Natural killer cell (primary cell): ENCODE measurements around the gene TECTB. TPM values are rescaled to one million over a fixed set of nuclear protein-coding genes. Genes with fewer than 3 reads are reported as not detected.
A peak's percentile ranks its signal among the peaks of the same experiment; 100 is the strongest.

Experiments used
- ATAC-seq, 3 donors: fragments of 150-1000 bp in 2 of 3; fragments of 200-7000 bp in 1 of 3; cut with Tn5 transposase; 1 replicate in 1 of 3; 2 replicates in 2 of 3; pipeline ENCODE4 v1.10.0; 2021; ENCODE audit warnings: mild to moderate bottlenecking in 2 of 3, moderate library complexity in 2 of 3
- DNase-seq, 2 donors: peaks; one replicate each; pipeline versions ENCODE4 v3.0.0 to v3.0.0-alpha.2; 2013 to 2021; ENCODE audit warnings: mixed read lengths in 1 of 2
- H3K27ac ChIP-seq: one replicate; pipeline ENCODE4 v1.5.1; 2013; ENCODE audit warnings: mild to moderate bottlenecking, low read length
- H3K27me3 ChIP-seq: one replicate; pipeline ENCODE4 v1.6.1; 2013; ENCODE audit warnings: low read length; ENCODE audit not compliant: control insufficient read depth, insufficient read depth
- H3K36me3 ChIP-seq: one replicate; pipeline ENCODE4 v1.6.1; 2013; ENCODE audit warnings: low read length; ENCODE audit not compliant: control insufficient read depth, insufficient read depth
- H3K4me1 ChIP-seq: one replicate; pipeline ENCODE4 v1.6.1; 2013; ENCODE audit warnings: low read length; ENCODE audit not compliant: control insufficient read depth, insufficient read depth
- H3K4me3 ChIP-seq: one replicate; pipeline ENCODE4 v1.5.1; 2013; ENCODE audit warnings: low read length
- H3K9me3 ChIP-seq: one replicate; pipeline ENCODE4 v1.6.1; 2013; ENCODE audit warnings: low read length; ENCODE audit not compliant: control insufficient read depth, insufficient read depth
- H3K27ac Mint-ChIP-seq, 2 donors: one replicate each; pipeline ENCODE4 v1.8.0; 2022; ENCODE audit warnings: mild to moderate bottlenecking in 2 of 2, mixed read lengths in 2 of 2, moderate library complexity in 1 of 2
- H3K27me3 Mint-ChIP-seq, 2 donors: one replicate each; pipeline ENCODE4 v1.8.0; 2022; ENCODE audit warnings: low read depth in 2 of 2, mixed read lengths in 2 of 2
- H3K36me3 Mint-ChIP-seq: one replicate; pipeline ENCODE4 v1.8.0; 2022; ENCODE audit warnings: mixed read lengths
- H3K4me1 Mint-ChIP-seq, 2 donors: one replicate each; pipeline ENCODE4 v1.8.0; 2022; ENCODE audit warnings: mixed read lengths in 2 of 2
- H3K4me3 Mint-ChIP-seq: one replicate; pipeline ENCODE4 v1.8.0; 2022; ENCODE audit warnings: mild to moderate bottlenecking, moderate library complexity, mixed read lengths
- H3K9me3 Mint-ChIP-seq, 2 donors: one replicate each; pipeline ENCODE4 v1.8.0; 2022; ENCODE audit warnings: mixed read lengths in 2 of 2
- WGBS: methylation state at CpG from one replicate; pipeline ENCODE4 v1.1.7; 2013; ENCODE audit warnings: missing lambda C conversion rate; ENCODE audit not compliant: insufficient coverage; 5-methylcytosine and 5-hydroxymethylcytosine counted together
- intact Hi-C: fragments of 100-400 bp; cut with micrococcal nuclease; formaldehyde crosslinking; loops from one replicate; pipeline ENCODE4 v1.14.2; 2022
- total RNA-seq, 4 donors: library from RNA; stranded (reverse); fragments of 120-200 nt in 1 of 4; gene quantifications; one replicate each; pipeline versions ENCODE4 v1.2.3 to v1.2.4, GENCODE V29; 2013 to 2022
- TF ChIP-seq, protein P1 (sequence below): fragments of 200-600 bp; IDR thresholded peaks from one replicate; pipeline ENCODE4 v1.8.0; 2022; ENCODE audit warnings: antibody characterized with exemption

The TECTB gene
- total RNA-seq, 3 donors from 2014 or later (not counting 1 experiment from before 2014, with no cell fraction given), result not detected

DNA sequence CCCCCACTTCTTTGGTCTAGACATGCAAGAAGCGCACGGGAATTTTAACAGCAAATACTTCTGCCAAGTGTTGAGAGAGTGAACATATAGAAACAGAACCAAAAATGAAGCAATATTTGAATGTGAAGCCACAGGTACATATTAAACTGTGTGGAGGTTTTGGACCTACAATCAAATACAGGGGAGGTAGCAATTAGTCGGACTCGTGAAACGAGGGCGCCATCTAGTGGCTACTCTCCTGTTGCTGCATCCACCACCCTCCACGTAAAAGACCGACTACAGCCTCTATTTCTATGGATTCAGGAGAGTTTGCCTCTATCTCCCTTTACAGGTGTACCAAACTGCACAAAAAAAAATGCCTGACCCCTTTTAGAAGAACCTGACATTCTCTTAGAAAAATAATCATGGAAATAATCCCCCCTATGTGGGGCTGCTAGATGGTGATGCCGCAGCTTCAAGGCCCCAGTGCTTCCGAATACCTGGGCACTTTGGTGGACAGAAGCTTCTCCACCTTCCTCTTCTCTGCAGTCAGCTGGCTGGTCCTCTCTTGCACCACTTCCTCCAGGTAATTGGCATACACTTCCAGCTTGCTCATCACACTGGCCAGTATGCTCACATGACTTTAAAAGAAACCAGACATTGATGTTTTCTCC, 31.7 kb downstream of the TECTB start:
- Histone ChIP-seq H3K36me3 (no peaks in the 10 kb centered on the region), H3K4me3 (no peak overlapping the region), H3K27me3 (peaks cover 3% of the 10 kb centered on the region), H3K4me1 (no peaks in the 10 kb centered on the region), H3K27ac (no peak overlapping the region), H3K9me3 (no peaks in the 10 kb centered on the region)
- Mint-ChIP-seq H3K36me3 (no peaks in the 10 kb centered on the region), H3K9me3 (no peaks in the 10 kb centered on the region), H3K27me3 (peaks cover 12 to 44% of the 10 kb centered on the region in 2 donors), H3K4me3 (no peak overlapping the region), H3K27ac (no peak overlapping the region), H3K4me1 (no peaks in the 10 kb centered on the region)
- ATAC-seq, result peak; percentile 74 to 84 (median 75)
- intact Hi-C loops, result loop anchor here (10.0 kb wide), 1 partner anchor 120 kb away; no protein-coding TSS in a partner anchor
- WGBS, result 28% methylated on average over 10 of the region's 10 CpGs
- TF ChIP-seq, protein P1, sequence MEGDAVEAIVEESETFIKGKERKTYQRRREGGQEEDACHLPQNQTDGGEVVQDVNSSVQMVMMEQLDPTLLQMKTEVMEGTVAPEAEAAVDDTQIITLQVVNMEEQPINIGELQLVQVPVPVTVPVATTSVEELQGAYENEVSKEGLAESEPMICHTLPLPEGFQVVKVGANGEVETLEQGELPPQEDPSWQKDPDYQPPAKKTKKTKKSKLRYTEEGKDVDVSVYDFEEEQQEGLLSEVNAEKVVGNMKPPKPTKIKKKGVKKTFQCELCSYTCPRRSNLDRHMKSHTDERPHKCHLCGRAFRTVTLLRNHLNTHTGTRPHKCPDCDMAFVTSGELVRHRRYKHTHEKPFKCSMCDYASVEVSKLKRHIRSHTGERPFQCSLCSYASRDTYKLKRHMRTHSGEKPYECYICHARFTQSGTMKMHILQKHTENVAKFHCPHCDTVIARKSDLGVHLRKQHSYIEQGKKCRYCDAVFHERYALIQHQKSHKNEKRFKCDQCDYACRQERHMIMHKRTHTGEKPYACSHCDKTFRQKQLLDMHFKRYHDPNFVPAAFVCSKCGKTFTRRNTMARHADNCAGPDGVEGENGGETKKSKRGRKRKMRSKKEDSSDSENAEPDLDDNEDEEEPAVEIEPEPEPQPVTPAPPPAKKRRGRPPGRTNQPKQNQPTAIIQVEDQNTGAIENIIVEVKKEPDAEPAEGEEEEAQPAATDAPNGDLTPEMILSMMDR, result peak; percentile 86
- DNase-seq, result peak; percentile 57 to 86

DNA sequence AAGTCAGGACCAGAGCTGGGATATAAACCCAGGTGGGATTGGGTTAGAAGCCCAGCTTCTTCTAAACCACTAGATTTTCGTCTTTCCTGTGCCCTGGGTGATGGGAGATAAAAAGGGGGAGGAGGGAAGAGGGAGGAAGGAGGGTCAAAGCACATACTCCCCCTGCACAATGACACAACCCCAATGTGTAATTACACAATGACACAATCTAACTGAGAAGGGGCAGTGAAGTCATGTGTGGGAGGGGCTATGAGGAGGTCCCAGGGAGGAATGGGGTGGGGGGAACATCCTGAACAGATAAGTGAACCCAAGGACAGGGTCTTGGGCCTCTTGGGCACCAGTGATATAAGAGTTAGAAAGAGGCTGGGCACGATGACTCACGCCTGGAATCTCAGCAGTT, 44.5 kb downstream of the TECTB start:
- TF ChIP-seq, protein P1, result no peak
- Histone ChIP-seq H3K27ac (no peak overlapping the region), H3K4me3 (no peak overlapping the region), H3K36me3 (no peaks in the 10 kb centered on the region), H3K27me3 (no peaks in the 10 kb centered on the region), H3K9me3 (no peaks in the 10 kb centered on the region), H3K4me1 (no peaks in the 10 kb centered on the region)
- H3K9me3 Mint-ChIP-seq, result no peaks in the 10 kb centered on the region
- no peaks in the 10 kb centered on the region for H3K36me3 Mint-ChIP-seq
- H3K4me1 Mint-ChIP-seq, result no peaks in the 10 kb centered on the region
- no peak overlapping the region for H3K4me3 Mint-ChIP-seq
- no peak overlapping the region for H3K27ac Mint-ChIP-seq
- 79% methylated on average over 2 of the region's 3 CpGs for WGBS
- intact Hi-C loops, result no loop called here
- H3K27me3 Mint-ChIP-seq, result peaks cover 24 to 31% of the 10 kb centered on the region in 2 donors
- ATAC-seq (no peak), DNase-seq (no peak)

DNA sequence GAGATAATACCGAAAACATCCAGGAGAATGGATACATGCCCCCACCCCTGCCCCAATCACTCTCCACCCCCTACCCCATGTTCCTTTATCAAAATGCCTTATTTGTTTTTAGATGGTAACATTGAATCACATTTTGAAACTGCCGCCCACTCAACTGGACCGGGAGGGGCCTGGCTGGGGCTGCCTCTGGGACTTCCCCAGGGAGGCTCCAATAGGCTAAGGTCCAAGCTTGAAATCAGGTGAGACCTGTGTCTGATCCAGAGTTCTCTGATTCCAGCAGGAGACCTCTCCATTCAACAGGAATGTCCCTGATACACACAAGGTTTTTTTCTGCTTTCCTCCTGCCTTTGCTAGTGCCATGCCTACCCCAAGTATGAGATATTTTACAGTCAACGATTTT, 47.0 kb downstream of the TECTB start:
- Mint-ChIP-seq H3K27me3 (peaks cover 23 to 42% of the 10 kb centered on the region in 2 donors), H3K4me1 (no peaks in the 10 kb centered on the region)
- intact Hi-C loops, result no loop called here

More for the DNA sequence above, 47.0 kb downstream of the TECTB start:
- Mint-ChIP-seq H3K27ac (no peak overlapping the region), H3K9me3 (no peaks in the 10 kb centered on the region), H3K4me3 (no peak overlapping the region), H3K36me3 (no peaks in the 10 kb centered on the region)
- no peak overlapping the region for H3K4me3 ChIP-seq
- ATAC-seq (no peak), DNase-seq (no peak)
- TF ChIP-seq, protein P1, result no peak
- no peak overlapping the region for H3K27ac ChIP-seq
- 83% methylated on average over 4 of the region's 4 CpGs for WGBS
- no peaks in the 10 kb centered on the region for H3K27me3 ChIP-seq
- H3K36me3 ChIP-seq, result no peaks in the 10 kb centered on the region
- H3K9me3 ChIP-seq, result no peaks in the 10 kb centered on the region
- no peaks in the 10 kb centered on the region for H3K4me1 ChIP-seq
